ENCODE data around the gene PRPF6.
"Not testable (repeated sequence)": the region's sequence is repeated elsewhere in the genome, so short reads cannot be mapped to it uniquely, and the experiment has no call there.

The PRPF6 gene

GRCh38 chr20:63945921-63946920, 34.7 kb upstream of the PRPF6 start:
- DNase-seq = no peak

GRCh38 chr20:63946986-63947637, 33.8 kb upstream of the PRPF6 start:
- DNase-seq = no peak

- DNase-seq = peak; percentile 49
Observed at GRCh38 chr20:63947638-63948456, 33.1 kb upstream of the PRPF6 start.

DNA sequence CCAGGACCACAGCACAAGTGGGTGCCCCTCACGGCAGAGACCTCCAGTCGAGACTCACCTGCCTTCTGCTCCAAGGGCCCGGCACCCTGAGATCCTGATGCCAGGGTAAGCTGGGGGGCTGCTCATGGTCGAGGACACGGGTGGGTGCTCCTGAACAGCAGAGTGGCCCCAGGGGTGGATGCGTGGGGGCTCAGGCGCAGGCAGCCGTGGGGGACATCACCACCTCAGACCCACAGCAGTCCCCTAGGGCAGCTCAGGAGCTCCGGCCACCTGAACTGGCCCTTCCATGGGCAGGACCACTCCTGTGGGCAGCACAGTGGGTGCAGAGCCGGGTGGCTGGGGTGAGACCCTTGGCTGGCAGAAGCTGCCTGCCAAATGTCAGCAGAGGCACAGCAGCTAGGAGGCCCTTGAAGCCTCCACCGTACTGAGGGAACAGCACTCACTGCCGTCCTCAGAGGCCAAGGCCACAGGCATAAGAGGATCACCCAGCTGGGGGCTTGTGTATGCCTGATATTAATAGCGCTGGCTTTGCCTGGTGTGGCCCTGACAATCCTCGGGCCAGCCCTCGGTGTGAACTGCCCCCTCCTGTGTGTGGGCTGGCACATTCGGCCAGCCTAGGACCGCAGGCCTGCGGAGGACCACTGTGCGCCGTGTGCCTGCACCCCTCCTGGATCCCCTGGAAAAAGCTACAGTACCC, 30.1 kb upstream of the PRPF6 start:
- DNase-seq = no peak

DNA sequence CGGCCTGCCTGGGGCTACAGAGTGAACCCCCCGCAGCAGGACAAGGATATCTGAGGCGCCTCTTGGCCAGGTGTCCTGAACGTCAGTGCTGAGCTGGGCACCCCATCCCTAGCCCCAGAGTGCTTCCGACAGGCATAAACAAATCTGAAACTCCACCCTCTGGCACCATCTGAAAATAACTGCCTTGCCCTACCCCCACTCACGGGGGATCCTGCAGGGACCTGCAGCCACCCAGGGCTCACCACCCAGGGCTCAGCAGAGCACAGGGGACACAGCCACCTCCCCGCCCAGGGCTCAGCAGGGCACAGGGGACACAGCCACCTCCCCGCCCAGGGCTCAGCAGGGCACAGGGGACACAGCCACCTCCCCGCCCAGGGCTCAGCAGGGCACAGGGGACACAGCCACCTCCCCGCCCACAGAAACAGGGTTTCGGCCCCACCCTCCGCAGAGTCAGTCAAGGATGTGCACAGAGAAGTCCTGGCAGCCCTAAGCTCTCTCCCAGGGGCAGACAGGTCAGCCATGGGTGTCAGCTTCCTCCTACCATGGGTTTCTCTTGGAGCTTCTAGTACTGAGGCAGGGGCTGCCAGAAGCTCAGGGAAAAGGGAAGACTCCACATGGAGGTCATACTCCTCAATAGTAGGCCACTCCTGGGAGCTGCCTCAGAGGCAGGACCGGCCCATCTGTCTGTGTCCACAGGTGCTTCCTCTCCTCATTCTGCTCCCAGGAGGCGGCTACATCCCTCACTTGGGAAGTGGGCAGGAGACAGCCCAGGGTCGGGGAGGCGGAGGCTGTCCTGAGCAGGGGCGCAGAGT, 29.3 kb upstream of the PRPF6 start:
- DNase-seq = no peak

DNA sequence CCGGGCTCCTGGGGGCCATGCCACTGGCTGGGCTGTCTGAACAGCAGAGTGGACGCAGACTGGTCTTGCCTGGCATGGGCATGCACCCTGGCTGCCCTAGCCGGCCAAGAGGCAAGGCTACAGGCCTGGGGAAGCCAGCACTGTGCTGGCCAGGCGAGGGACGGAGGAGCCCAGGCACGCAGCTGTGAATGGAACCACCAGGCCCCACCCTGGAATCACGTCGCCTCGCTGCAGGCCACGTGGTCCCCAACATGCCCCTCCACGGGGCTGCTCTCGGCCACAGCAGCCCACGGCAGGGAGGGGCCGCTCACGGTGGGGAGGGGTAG, 28.8 kb upstream of the PRPF6 start:
- no peak for DNase-seq

- DNase-seq = no peak
Observed at GRCh38 chr20:63952769-63953168, 28.2 kb upstream of the PRPF6 start.

DNA sequence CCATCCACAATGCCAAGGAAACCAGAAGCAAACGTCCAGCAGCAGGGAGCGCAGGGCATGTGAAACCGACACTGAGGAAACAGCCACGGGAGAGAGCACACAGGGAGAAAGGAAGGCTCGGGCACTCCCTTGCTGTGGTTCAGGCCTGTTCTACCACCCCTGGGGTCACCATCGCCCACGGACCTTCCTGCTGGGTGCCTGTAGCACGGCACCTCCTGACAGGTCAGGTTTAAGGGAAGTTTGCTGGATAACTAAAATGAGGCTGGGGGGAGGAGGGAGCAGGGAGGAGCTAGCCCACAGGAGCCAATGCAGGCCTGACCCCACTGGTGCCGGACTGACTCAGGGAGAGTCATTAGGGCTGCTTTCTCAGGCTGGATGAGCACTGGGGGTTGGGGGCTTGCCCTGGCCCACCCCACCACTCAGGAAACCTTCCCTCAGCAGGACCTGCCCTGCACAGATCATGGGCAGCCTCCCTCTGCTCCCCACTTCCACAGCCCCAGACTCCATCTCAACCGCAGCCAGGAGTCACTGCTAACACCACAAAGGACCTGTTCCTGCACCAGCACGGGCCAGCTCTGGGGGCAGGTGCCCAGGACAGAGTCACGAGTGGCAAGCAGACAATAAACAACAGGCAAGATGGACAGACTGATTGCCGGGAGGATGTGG, 27.0 kb upstream of the PRPF6 start:
- no peak for DNase-seq

DNA sequence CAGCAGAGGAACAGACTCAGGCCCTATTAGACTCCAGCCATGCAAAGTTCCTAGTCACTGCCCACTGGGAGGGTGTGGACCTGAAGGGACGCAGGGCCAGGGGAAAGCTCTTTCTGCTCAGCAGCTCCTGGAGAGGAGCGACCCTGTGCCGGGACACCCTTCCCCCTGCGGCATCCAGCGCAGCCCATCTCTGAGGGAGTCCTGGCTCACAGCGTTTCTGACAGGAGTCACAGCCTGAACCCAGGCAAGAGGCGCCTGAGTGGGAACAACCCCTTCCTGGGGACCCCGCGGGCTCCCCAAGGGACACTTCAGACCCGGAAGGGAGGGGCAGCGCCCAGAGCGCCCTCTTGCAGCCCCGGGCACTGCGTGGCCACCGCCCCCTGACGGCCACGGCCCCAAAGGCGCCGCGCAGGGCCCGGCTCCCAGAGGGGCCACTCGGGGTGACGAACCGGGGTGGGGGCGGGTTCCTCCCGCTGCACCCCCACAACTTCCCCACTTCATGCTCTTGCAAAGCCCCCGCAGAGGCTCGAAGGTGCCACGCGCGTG, 25.6 kb upstream of the PRPF6 start:
- DNase-seq = peak; percentile 63

DNA sequence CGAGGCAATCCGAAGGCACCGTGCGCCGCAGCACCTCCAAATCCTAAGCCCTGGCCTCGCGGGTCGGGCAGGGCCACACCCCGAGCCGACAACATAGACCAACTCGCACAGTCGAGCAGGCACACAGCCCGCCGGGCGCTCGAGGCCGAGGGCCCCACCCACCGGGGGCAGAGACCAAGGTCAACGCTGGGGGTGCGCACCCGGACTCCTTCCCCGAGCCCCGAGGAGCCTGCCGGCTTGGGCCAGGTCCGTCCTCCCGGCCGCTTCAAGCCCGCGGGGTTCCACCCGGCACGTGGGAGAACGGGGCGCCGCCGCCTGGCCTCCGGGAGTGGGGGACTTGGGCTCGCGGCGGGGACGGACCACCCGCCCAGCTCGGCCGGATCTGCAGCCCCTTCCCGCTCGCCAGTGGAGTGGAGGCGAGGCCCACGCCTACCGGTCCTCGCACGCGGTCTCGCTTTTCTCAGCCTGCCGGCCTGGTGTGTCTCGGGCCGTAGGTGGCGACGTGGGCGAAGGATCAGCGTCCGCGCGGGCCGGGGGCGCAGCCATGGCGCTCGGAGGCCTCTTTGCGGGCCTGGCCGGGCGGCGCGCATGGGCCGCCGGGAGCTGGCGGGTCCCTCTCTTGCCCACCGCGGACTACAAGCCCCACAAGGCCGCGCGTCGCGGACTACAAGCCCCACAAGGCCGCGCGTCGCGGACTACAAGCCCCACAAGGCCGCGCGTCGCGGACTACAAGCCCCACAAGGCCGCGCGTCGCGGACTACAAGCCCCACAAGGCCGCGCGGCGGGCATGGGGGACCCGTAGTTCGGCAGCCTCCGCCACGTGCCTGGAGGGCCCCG, 24.9 kb upstream of the PRPF6 start, which contains the start of gene UCKL1:
TSS of gene UCKL1 (minus strand) at position 590 of the 837 bp plus-strand sequence. CDS start at position 546, 44 bp downstream.
- DNase-seq = peak; percentile 96

GRCh38 chr20:63956664-63957003, 24.3 kb upstream of the PRPF6 start:
- DNase-seq = no peak

- DNase-seq = peak; percentile 86
Observed at GRCh38 chr20:63957004-63957689, 23.8 kb upstream of the PRPF6 start.

- no peak for DNase-seq
Observed at GRCh38 chr20:63957690-63958441, 23.1 kb upstream of the PRPF6 start.

GRCh38 chr20:63958471-63958870, 22.5 kb upstream of the PRPF6 start:
- DNase-seq = no peak

GRCh38 chr20:63958964-63959698, 21.8 kb upstream of the PRPF6 start:
- no peak for DNase-seq

DNA sequence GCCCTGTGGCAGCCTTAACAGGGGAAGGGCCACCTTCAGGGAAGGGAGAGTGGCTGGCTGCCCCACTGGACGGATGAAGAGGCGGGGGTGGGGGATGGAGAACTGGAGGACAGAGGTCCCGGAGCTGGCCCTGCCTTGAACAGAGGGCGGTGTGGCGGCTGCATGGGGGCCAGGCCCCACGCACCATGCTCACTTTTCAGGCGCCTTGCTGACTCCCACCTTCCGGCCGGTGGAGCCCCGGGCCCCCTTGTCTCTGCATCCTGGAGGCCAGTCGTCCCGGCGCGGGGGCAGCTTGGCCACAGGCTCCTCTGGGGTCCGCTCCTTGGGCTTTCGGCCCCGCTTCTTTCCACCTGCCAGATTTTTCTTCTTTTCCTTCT, 21.2 kb upstream of the PRPF6 start:
- DNase-seq = no peak

DNA sequence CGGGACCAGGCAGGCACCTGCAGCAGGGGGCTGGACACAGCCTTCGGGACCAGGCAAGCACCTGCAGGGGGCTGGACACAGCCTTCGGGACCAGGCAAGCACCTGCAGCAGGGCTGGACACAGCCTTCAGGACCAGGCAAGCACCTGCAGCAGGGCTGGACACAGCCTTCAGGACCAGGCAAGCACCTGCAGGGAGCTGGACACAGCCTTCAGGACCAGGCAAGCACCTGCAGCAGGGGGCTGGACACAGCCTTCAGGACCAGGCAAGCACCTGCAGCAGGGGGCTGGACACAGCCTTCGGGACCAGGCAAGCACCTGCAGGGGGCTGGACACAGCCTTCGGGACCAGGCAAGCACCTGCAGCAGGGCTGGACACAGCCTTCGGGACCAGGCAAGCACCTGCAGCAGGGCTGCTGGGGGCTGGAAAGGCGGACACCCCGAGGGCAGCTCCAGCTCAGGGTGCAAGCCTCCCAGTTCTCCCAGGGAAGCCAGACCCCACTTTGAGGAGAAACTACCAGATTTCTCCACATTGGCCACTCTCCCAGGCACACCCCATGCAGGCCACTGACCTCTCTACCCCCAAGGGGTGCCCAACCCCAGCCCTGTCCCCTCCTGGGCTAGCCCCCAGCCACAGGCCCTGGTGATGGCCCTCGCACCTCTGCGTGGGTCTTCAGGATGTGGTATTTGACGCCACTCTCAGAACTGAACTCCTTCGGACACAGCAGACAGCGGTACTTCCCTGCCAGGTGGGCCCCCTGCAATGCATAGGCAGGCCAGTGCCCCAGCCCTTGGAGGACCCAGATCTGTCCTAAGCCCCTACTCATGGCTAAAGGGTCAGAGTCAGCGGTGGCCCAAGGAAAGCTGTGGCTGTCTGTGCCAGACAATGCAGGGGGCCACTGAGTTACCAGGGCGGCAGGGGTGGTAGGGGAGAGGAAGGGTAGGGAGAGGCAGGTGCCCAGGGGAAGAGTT, 20.0 kb upstream of the PRPF6 start:
- DNase-seq = not testable (repeated sequence)

Measured in hematopoietic multipotent progenitor cell treated with erythropoietin and hydrocortisone succinate and interleukin-3 and kit ligand, for 4 days (in vitro differentiated cells).